ENCODE measurements around the gene EXOC4. TPM values are rescaled to one million over a fixed set of nuclear protein-coding genes. Genes with fewer than 3 reads are reported as not detected.

The EXOC4 gene
- total and polyA plus RNA-seq, 2 of the 13 experiments (the other 11 are each of a cell fraction or from before 2014, with no cell fraction given) = 22.5 to 39.0 TPM

DNA sequence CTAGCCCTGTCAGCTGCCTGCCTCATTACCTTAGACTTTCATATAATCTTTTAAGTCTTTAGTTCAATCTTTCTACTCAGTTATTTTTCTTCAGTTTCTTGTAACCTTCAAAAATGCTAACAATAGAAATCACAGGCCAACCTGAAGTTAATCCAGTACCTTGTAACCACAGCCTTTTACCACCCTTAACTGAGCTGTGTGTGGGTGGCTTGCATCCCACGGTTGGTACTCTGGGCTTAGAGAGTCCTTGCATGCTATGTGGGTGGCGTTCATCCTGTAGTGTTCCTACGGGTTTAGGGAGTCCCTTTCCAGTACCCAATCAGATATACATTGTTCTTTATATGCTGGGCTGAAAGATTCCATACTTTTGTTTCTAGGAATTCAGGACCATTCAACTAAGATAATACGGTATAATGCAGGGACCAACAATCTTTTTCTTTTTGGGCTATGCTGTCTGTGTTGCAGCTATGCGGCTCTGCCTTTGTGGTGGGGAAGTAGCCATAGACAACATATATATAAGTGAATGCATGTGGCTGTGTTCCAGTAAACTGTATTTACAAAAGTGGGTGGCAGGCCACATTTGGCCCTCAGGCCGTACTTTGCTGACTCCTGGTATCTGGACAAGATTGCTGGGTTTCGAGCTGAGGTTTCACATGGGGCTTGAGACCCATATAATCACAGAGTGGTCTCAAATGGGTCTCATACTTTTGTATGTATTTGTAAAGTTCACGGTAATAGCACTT, 593.5 kb downstream of the EXOC4 start:
- TF ChIP-seq ZNF672 (CRISPR knock-in tag; IDR thresholded peaks at IDR 0.05) = no peak
- intact Hi-C loops (cut with micrococcal nuclease; ENCODE audit: unreplicated experiment) (no loop called here), in situ Hi-C loops (cut with HindIII; ENCODE audit: extremely low pct_ligation_motif_present, low pct_unique_long_range_greater_than_20kb) (no loop called here)
- H2AFZ ChIP-seq (ENCODE audit: low read length) = no peak overlapping the region
- H3K79me2 ChIP-seq (ENCODE audit: insufficient read depth, low read length) = no peaks in the 10 kb centered on the region
- FAIRE-seq (no peak), ATAC-seq (no peak), DNase-seq (ENCODE audit: low spot score) (no peak)
- WGBS (ENCODE audit: low lambda C conversion rate) = 87% methylated on average over 8 of the region's 8 CpGs
- CTCF ChIA-PET (ENCODE audit: low intra/inter-chr PET ratio, low total read pairs) = no interaction called here
- no peaks in the 10 kb centered on the region for H4K20me1 ChIP-seq (ENCODE audit: insufficient read depth, low read length)
- POLR2A ChIA-PET = no interaction called here
- no peak overlapping the region for H3K27ac ChIP-seq (ENCODE audit: extremely low read length, insufficient read depth, low read length)
- no peaks in the 10 kb centered on the region for H3K9me3 ChIP-seq (ENCODE audit: low read length)
- H3K4me2 ChIP-seq (ENCODE audit: low read depth, low read length) = no peak overlapping the region
- BruUV-seq (replicated peaks) = no TSS peak
- H3K27me3 ChIP-seq (ENCODE audit: control insufficient read depth in 1 of 2, insufficient read depth in 2 of 2, low read length in 2 of 2) = no peaks in the 10 kb centered on the region
- H3K9ac ChIP-seq (ENCODE audit: insufficient read depth, low read depth, low read length) = no peak overlapping the region
- H3K4me3 ChIP-seq (replicated peaks in 1 of 3; ENCODE audit: insufficient read depth in 1 of 3, low read depth in 2 of 3, low read length in 3 of 3) = no peak overlapping the region
- no peaks in the 10 kb centered on the region for H3K36me3 ChIP-seq (replicated peaks in 1 of 2; ENCODE audit: control insufficient read depth in 1 of 2, insufficient read depth in 2 of 2, low read length in 2 of 2)
- no peaks in the 10 kb centered on the region for H3K4me1 ChIP-seq (ENCODE audit: insufficient read depth, low read length)

DNA sequence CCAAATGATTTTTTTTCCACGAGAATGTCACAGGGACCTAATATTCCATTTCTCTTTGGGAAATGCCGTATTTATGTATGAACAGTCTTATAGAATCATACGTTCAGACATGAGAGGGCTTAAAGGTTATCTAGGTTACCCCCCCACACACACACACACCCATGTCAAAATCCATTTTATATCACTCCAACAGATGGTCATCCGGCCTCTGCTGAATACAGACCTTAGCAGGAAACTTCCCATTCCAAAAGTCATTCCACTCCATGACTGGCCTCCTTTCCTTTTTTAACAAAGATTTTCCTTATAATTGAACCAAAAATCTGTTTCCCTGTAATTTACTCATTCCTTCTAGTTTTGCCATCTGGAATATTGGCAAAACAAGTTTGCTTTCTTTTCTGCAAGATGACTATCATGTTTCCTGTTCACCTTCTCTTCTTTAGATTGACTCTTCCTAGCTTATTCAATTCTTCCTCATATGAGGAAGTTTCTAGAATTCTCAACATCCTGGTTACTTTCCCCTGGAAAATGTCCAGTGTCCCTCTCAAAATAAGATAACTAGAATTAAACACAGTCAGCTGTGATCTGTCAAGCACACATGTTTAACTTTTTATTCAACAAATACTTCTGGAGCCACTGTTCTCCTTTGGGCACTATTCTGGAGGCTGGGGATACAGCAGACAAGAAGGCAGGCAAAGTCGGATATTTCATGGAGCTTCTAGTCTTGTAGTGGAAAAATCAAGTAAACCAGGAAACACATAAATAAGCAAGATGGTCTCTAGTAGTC, 597.8 kb downstream of the EXOC4 start:
- Histone ChIP-seq H3K4me3 (replicated peaks in 1 of 3; ENCODE audit: insufficient read depth in 1 of 3, low read depth in 2 of 3, low read length in 3 of 3) (no peak overlapping the region), H2AFZ (ENCODE audit: low read length) (no peak overlapping the region), H3K27me3 (ENCODE audit: control insufficient read depth in 1 of 2, insufficient read depth in 2 of 2, low read length in 2 of 2) (no peaks in the 10 kb centered on the region), H3K9me3 (ENCODE audit: low read length) (no peaks in the 10 kb centered on the region), H3K27ac (ENCODE audit: extremely low read length, insufficient read depth, low read length) (no peak overlapping the region), H3K36me3 (replicated peaks in 1 of 2; ENCODE audit: control insufficient read depth in 1 of 2, insufficient read depth in 2 of 2, low read length in 2 of 2) (no peaks in the 10 kb centered on the region), H4K20me1 (ENCODE audit: insufficient read depth, low read length) (no peaks in the 10 kb centered on the region), H3K4me1 (ENCODE audit: insufficient read depth, low read length) (0 out of 2 replicates have a peak, but pooled peaks cover 7% of the 10 kb centered on the region), H3K79me2 (ENCODE audit: insufficient read depth, low read length) (no peaks in the 10 kb centered on the region), H3K9ac (ENCODE audit: insufficient read depth, low read depth, low read length) (no peak overlapping the region), H3K4me2 (ENCODE audit: low read depth, low read length) (no peak overlapping the region)
- 93% methylated on average over 5 of the region's 5 CpGs for WGBS (ENCODE audit: low lambda C conversion rate)
- intact Hi-C loops (cut with micrococcal nuclease; ENCODE audit: unreplicated experiment) = loop anchor here (10.0 kb wide), 1 partner anchor 574 kb away; no protein-coding TSS in a partner anchor
- FAIRE-seq (no peak), ATAC-seq (no peak), DNase-seq (ENCODE audit: low spot score) (no peak)
- ChIA-PET CTCF (ENCODE audit: low intra/inter-chr PET ratio, low total read pairs) (no interaction called here), POLR2A (no interaction called here)
- no TSS peak for BruUV-seq (replicated peaks)
- in situ Hi-C loops (cut with HindIII; ENCODE audit: extremely low pct_ligation_motif_present, low pct_unique_long_range_greater_than_20kb) = no loop called here
- TF ChIP-seq, protein P1, sequence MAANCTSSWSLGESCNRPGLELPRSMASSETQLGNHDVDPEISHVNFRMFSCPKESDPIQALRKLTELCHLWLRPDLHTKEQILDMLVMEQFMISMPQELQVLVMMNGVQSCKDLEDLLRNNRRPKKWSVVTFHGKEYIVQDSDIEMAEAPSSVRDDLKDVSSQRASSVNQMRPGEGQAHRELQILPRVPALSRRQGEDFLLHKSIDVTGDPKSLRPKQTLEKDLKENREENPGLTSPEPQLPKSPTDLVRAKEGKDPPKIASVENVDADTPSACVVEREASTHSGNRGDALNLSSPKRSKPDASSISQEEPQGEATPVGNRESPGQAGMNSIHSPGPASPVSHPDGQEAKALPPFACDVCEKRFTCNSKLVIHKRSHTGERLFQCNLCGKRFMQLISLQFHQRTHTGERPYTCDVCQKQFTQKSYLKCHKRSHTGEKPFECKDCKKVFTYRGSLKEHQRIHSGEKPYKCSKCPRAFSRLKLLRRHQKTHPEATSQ (CRISPR knock-in tag; IDR thresholded peaks at IDR 0.05; ENCODE audit: borderline replicate concordance) = no peak
- TF ChIP-seq THAP11 (CRISPR knock-in tag; IDR thresholded peaks at IDR 0.05) = no peak
- no peak for TF ChIP-seq ZNF776 (CRISPR knock-in tag; IDR thresholded peaks at IDR 0.05)
- no peak for TF ChIP-seq SNRNP70 (IDR thresholded peaks at IDR 0.05; ENCODE audit: low read depth, low read length)
- TF ChIP-seq YEATS2 (CRISPR knock-in tag; IDR thresholded peaks at IDR 0.05; ENCODE audit: borderline replicate concordance) = no peak
- no peak for TF ChIP-seq ZNF530 (CRISPR knock-in tag; IDR thresholded peaks at IDR 0.05; ENCODE audit: low read depth)
- no peak for TF ChIP-seq ZFP41 (CRISPR knock-in tag; IDR thresholded peaks at IDR 0.05; ENCODE audit: borderline replicate concordance)
- no peak for TF ChIP-seq TBX3 (IDR thresholded peaks at IDR 0.05; ENCODE audit: borderline replicate concordance)
- TF ChIP-seq AKAP8 (CRISPR knock-in tag; IDR thresholded peaks at IDR 0.05) = no peak
- TF ChIP-seq BCL6 (CRISPR knock-in tag; IDR thresholded peaks at IDR 0.05) = no peak
- no peak for TF ChIP-seq ZNF724P (CRISPR knock-in tag; IDR thresholded peaks at IDR 0.05; ENCODE audit: borderline replicate concordance)
- no peak for TF ChIP-seq ZNF543 (CRISPR knock-in tag; IDR thresholded peaks at IDR 0.05)
- no peak for TF ChIP-seq CCDC6 (CRISPR knock-in tag; IDR thresholded peaks at IDR 0.05)

Measured in HepG2 (cell line).